ENCODE measurements around the gene RGS17. TPM values are rescaled to one million over a fixed set of nuclear protein-coding genes. Genes with fewer than 3 reads are reported as not detected.

The RGS17 gene
- total and polyA plus RNA-seq, 2 of the 13 experiments (the other 11 are each of a cell fraction or from before 2014, with no cell fraction given): 0.04 TPM; not detected in 1

DNA sequence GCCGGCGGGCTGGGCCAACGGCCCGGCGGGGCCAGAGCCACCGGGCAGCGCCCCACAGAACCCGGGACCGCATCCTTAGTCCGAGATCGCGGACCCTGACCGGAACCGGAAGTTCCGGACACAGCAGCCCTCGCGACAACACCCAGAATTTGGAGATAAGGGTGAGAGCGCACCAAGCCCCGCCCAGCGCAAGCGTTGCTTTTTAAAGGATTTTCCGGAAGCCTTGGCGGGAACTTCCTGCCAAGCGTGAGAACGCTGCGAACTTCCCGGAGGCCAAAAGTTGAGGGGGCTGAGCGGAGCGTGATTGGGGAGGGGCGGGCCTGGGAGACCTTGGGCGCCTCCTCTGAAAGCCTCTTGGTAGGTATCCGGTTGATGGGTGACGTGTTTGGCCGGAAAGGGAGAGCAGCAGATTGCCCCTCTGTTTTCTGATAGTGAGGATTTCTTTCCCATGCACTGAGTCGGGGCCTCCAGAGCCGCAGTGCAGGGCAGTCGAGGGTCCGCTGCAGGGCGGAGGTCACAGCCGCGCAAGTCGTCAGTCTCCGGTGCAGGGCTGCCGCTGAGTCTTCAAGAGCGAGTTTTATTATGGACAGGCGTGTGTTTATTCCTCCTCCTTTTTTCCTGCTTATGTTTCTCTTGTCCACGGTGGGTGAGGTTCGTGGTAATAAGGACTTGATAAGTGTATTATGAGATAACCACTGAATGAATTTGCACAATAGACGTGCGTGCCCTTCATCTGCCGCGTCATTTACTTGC lies 128.3 kb downstream of the RGS17 start, which contains the start of gene MTRF1L (continued):
- peak; percentile 70 for TF ChIP-seq ATF1 (CRISPR knock-in tag; IDR thresholded peaks at IDR 0.05)
- TF ChIP-seq MYC (CRISPR knock-in tag; IDR thresholded peaks at IDR 0.05; ENCODE audit: borderline replicate concordance): peak; percentile 58
- TF ChIP-seq ZBTB3 (CRISPR knock-in tag; IDR thresholded peaks at IDR 0.05; ENCODE audit: borderline replicate concordance, low read depth): no peak
- TF ChIP-seq, protein P1, sequence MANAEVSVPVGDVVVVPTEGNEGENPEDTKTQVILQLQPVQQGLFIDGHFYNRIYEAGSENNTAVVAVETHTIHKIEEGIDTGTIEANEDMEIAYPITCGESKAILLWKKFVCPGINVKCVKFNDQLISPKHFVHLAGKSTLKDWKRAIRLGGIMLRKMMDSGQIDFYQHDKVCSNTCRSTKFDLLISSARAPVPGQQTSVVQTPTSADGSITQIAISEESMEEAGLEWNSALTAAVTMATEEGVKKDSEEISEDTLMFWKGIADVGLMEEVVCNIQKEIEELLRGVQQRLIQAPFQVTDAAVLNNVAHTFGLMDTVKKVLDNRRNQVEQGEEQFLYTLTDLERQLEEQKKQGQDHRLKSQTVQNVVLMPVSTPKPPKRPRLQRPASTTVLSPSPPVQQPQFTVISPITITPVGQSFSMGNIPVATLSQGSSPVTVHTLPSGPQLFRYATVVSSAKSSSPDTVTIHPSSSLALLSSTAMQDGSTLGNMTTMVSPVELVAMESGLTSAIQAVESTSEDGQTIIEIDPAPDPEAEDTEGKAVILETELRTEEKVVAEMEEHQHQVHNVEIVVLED (CRISPR knock-in tag; IDR thresholded peaks at IDR 0.05; ENCODE audit: borderline replicate concordance): peak; percentile 89
- TF ChIP-seq, protein P2, sequence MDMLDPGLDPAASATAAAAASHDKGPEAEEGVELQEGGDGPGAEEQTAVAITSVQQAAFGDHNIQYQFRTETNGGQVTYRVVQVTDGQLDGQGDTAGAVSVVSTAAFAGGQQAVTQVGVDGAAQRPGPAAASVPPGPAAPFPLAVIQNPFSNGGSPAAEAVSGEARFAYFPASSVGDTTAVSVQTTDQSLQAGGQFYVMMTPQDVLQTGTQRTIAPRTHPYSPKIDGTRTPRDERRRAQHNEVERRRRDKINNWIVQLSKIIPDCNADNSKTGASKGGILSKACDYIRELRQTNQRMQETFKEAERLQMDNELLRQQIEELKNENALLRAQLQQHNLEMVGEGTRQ (IDR thresholded peaks at IDR 0.05; ENCODE audit: low read depth, low read length): no peak
- TF ChIP-seq, protein P2 (CRISPR knock-in tag; IDR thresholded peaks at IDR 0.05; ENCODE audit: borderline replicate concordance): peak; percentile 50; the same call in 1 of the 2 replicates
- TF ChIP-seq, protein P3, sequence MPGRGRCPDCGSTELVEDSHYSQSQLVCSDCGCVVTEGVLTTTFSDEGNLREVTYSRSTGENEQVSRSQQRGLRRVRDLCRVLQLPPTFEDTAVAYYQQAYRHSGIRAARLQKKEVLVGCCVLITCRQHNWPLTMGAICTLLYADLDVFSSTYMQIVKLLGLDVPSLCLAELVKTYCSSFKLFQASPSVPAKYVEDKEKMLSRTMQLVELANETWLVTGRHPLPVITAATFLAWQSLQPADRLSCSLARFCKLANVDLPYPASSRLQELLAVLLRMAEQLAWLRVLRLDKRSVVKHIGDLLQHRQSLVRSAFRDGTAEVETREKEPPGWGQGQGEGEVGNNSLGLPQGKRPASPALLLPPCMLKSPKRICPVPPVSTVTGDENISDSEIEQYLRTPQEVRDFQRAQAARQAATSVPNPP (CRISPR knock-in tag; IDR thresholded peaks at IDR 0.05): no peak
- no peak for TF ChIP-seq STAT5B (CRISPR knock-in tag; IDR thresholded peaks at IDR 0.05)
- peak; percentile 52; the same call in 1 of the 2 replicates for TF ChIP-seq HIVEP1 (CRISPR knock-in tag; IDR thresholded peaks at IDR 0.05)
- peak; percentile 88 for TF ChIP-seq GATAD1 (CRISPR knock-in tag; IDR thresholded peaks at IDR 0.05)
- TF ChIP-seq ZSCAN9 (CRISPR knock-in tag; IDR thresholded peaks at IDR 0.05; ENCODE audit: borderline replicate concordance): no peak; the same call in 1 of the 2 replicates
- no peak for TF ChIP-seq ZNF737 (CRISPR knock-in tag; IDR thresholded peaks at IDR 0.05; ENCODE audit: borderline replicate concordance)
- no peak for TF ChIP-seq NFIB (CRISPR knock-in tag; IDR thresholded peaks at IDR 0.05; ENCODE audit: borderline replicate concordance)
- TF ChIP-seq, protein P4, sequence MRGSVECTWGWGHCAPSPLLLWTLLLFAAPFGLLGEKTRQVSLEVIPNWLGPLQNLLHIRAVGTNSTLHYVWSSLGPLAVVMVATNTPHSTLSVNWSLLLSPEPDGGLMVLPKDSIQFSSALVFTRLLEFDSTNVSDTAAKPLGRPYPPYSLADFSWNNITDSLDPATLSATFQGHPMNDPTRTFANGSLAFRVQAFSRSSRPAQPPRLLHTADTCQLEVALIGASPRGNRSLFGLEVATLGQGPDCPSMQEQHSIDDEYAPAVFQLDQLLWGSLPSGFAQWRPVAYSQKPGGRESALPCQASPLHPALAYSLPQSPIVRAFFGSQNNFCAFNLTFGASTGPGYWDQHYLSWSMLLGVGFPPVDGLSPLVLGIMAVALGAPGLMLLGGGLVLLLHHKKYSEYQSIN (CRISPR knock-in tag; IDR thresholded peaks at IDR 0.05; ENCODE audit: borderline replicate concordance): no peak
- TF ChIP-seq, protein P5, sequence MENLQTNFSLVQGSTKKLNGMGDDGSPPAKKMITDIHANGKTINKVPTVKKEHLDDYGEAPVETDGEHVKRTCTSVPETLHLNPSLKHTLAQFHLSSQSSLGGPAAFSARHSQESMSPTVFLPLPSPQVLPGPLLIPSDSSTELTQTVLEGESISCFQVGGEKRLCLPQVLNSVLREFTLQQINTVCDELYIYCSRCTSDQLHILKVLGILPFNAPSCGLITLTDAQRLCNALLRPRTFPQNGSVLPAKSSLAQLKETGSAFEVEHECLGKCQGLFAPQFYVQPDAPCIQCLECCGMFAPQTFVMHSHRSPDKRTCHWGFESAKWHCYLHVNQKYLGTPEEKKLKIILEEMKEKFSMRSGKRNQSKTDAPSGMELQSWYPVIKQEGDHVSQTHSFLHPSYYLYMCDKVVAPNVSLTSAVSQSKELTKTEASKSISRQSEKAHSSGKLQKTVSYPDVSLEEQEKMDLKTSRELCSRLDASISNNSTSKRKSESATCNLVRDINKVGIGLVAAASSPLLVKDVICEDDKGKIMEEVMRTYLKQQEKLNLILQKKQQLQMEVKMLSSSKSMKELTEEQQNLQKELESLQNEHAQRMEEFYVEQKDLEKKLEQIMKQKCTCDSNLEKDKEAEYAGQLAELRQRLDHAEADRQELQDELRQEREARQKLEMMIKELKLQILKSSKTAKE (CRISPR knock-in tag; IDR thresholded peaks at IDR 0.05; ENCODE audit: borderline replicate concordance): no peak; the same call in 1 of the 2 replicates
- no peak; the same call in 1 of the 2 replicates for TF ChIP-seq KDM6A (CRISPR knock-in tag; IDR thresholded peaks at IDR 0.05; ENCODE audit: low read depth)
- TF ChIP-seq, protein P6, sequence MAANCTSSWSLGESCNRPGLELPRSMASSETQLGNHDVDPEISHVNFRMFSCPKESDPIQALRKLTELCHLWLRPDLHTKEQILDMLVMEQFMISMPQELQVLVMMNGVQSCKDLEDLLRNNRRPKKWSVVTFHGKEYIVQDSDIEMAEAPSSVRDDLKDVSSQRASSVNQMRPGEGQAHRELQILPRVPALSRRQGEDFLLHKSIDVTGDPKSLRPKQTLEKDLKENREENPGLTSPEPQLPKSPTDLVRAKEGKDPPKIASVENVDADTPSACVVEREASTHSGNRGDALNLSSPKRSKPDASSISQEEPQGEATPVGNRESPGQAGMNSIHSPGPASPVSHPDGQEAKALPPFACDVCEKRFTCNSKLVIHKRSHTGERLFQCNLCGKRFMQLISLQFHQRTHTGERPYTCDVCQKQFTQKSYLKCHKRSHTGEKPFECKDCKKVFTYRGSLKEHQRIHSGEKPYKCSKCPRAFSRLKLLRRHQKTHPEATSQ (CRISPR knock-in tag; IDR thresholded peaks at IDR 0.05; ENCODE audit: borderline replicate concordance): peak; percentile 43; the same call in 1 of the 2 replicates
- peak; percentile 18; the same call in 1 of the 2 replicates for TF ChIP-seq ZNF441 (CRISPR knock-in tag; IDR thresholded peaks at IDR 0.05; ENCODE audit: borderline replicate concordance)
